Mesothelial cell of epicardium (in vitro differentiated cells): ENCODE measurements around the gene CD59. TPM values are rescaled to one million over a fixed set of nuclear protein-coding genes. Genes with fewer than 3 reads are reported as not detected.

ENCODE experiments used
- DNase-seq, 2 experiments: peaks; one replicate each; pipeline ENCODE4 v3.0.0; 2021; ENCODE audit warnings: low spot score in 2 of 2; ENCODE audit not compliant: unreplicated experiment in 2 of 2
- H3K27ac Mint-ChIP-seq: 2 replicates; pipeline ENCODE4 v1.8.0; 2021; ENCODE audit warnings: mixed read lengths
- H3K27me3 Mint-ChIP-seq: 2 replicates; pipeline ENCODE4 v1.8.0; 2021; ENCODE audit warnings: low read depth, mixed read lengths
- H3K36me3 Mint-ChIP-seq: 2 replicates; pipeline ENCODE4 v1.8.0; 2021; ENCODE audit warnings: mixed read lengths
- H3K4me1 Mint-ChIP-seq: 2 replicates; pipeline ENCODE4 v1.8.0; 2021; ENCODE audit warnings: mixed read lengths
- H3K4me3 Mint-ChIP-seq: 2 replicates; pipeline ENCODE4 v1.8.0; 2021; ENCODE audit warnings: mild to moderate bottlenecking, moderate library complexity, mixed read lengths
- H3K9me3 Mint-ChIP-seq: 2 replicates; pipeline ENCODE4 v1.8.0; 2021; ENCODE audit warnings: mixed read lengths
- CTCF ChIP-seq: fragments of 200-600 bp; sonication (generic); IDR thresholded peaks from one replicate; pipeline ENCODE4 v1.5.0; 2021; ENCODE audit warnings: antibody characterized with exemption; ENCODE audit not compliant: unreplicated experiment
- total RNA-seq: library from RNA; stranded (reverse); gene quantifications from 3 replicates; pipeline ENCODE4 v1.2.1, GENCODE V29; 2021

Gene CD59
- total RNA-seq, 1 donor from 2014 or later = 162 TPM

GRCh38 chr11:33668468-33668825 lies 67.8 kb downstream of the CD59 start:
- Mint-ChIP-seq H3K4me3 (no peak overlapping the region), H3K4me1 (no peaks in the 10 kb centered on the region), H3K36me3 (no peaks in the 10 kb centered on the region), H3K9me3 (no peaks in the 10 kb centered on the region), H3K27ac (no peak overlapping the region), H3K27me3 (peaks cover 2% of the 10 kb centered on the region)
- TF ChIP-seq CTCF = no peak
- DNase-seq = no peak

DNA sequence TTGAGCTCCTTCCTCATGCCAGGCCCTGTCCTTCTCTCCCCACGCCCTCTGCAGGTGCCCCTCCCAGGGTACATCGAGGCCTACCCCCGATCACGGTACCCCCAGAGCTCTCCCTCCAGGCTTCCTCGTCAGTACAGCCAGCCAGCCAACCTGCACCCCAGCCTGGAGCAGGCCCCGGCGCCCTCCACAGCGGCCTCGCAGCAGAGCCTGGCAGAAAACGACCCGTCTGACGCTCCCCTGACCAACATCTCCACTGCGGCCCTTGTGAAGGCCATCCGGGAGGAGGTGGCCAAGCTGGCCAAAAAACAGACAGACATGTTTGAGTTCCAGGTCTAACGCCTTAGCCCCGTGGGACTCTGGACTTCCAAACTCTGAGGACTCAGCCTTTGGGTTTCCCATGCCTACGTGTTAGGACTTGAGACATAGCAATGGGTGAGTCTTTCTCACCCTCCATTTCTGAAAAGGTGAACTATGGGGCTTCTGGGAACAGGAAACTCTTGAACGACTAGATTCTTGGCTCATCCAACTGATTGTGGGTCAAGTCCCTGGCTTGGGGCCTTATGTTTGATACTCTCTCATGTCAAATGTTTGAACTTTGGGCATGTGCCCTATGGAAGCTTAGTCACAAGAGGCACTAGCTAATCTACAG lies 68.3 kb downstream of the CD59 start:
- Mint-ChIP-seq H3K27ac (no peak overlapping the region), H3K4me3 (no peak overlapping the region), H3K9me3 (no peaks in the 10 kb centered on the region), H3K4me1 (no peaks in the 10 kb centered on the region), H3K36me3 (no peaks in the 10 kb centered on the region), H3K27me3 (peaks cover 2% of the 10 kb centered on the region)
- TF ChIP-seq CTCF = no peak
- no peak for DNase-seq

- Mint-ChIP-seq H3K27me3 (peaks cover 5% of the 10 kb centered on the region), H3K27ac (no peak overlapping the region), H3K9me3 (no peaks in the 10 kb centered on the region), H3K36me3 (no peaks in the 10 kb centered on the region), H3K4me3 (no peak overlapping the region), H3K4me1 (no peaks in the 10 kb centered on the region)
- no peak for TF ChIP-seq CTCF
- DNase-seq = no peak
Measured at GRCh38 chr11:33665350-33666106, 70.7 kb downstream of the CD59 start.

DNA sequence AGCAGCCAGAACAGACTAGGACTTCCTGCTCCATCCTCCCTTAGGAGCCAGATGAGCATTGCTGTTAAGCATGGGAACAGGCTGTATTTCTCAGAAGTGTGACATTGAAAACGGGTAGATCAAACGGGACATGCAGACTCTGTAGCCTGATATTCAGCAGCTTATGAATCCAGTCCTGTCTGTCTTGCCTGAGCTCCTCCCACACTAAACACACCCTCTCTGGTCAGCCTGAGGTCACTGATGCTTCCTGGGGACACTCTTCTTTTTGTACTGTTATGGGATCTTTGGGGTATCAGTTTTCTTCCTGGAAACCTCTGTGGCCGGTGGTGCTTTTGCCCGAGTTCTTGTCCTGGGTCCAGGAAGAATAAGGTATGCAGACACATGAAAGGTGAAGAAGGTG lies 71.4 kb downstream of the CD59 start:
- H3K27ac Mint-ChIP-seq = no peak overlapping the region
- TF ChIP-seq CTCF = no peak
- no peaks in the 10 kb centered on the region for H3K4me1 Mint-ChIP-seq
- no peak overlapping the region for H3K4me3 Mint-ChIP-seq
- no peaks in the 10 kb centered on the region for H3K36me3 Mint-ChIP-seq
- peaks cover 5% of the 10 kb centered on the region for H3K27me3 Mint-ChIP-seq
- DNase-seq = no peak
- no peaks in the 10 kb centered on the region for H3K9me3 Mint-ChIP-seq

- no peaks in the 10 kb centered on the region for H3K9me3 Mint-ChIP-seq
- no peak overlapping the region for H3K4me3 Mint-ChIP-seq
- H3K4me1 Mint-ChIP-seq = no peaks in the 10 kb centered on the region
- H3K27ac Mint-ChIP-seq = no peak overlapping the region
- no peak for DNase-seq
- no peaks in the 10 kb centered on the region for H3K36me3 Mint-ChIP-seq
- H3K27me3 Mint-ChIP-seq = peaks cover 5% of the 10 kb centered on the region
- no peak for TF ChIP-seq CTCF
Measured at GRCh38 chr11:33664166-33664565, 72.1 kb downstream of the CD59 start.
